Keratinocyte (primary cell): Measurements from ENCODE around the gene COPA. TPM values are rescaled to one million over a fixed set of nuclear protein-coding genes. Genes with fewer than 3 reads are reported as not detected.

Experiments
- DNase-seq: peaks from one replicate; pipeline ENCODE4 v3.0.0-alpha.2; 2011; ENCODE audit warnings: low read depth, missing footprints, low spot score
- FAIRE-seq: peaks from 2 replicates; lab custom pipeline; 2011; peaks lifted over from hg19 to GRCh38; lab: Jason Lieb, UNC
- H2AFZ ChIP-seq: 2 replicates; pipeline ENCODE4 v1.6.0; 2012; ENCODE audit warnings: low read length, control low read depth, inconsistent platforms; ENCODE audit not compliant: control insufficient read depth
- H3K27ac ChIP-seq: 2 replicates; pipeline ENCODE4 v1.5.1; 2011; ENCODE audit warnings: low read length; ENCODE audit not compliant: control insufficient read depth, insufficient read depth
- H3K27me3 ChIP-seq: 3 replicates; pipeline ENCODE4 v1.6.0; 2011; ENCODE audit warnings: low read length; ENCODE audit not compliant: control insufficient read depth, insufficient read depth; ENCODE audit errors: extremely low read depth
- H3K36me3 ChIP-seq, 2 experiments: 2 replicates in 1 of 2; 3 replicates in 1 of 2; pipeline ENCODE4 v1.5.1; 2011; ENCODE audit warnings: low read length in 2 of 2, mild to moderate bottlenecking in 1 of 2; ENCODE audit not compliant: control insufficient read depth in 2 of 2, insufficient read depth in 2 of 2; ENCODE audit errors: extremely low read depth in 1 of 2
- H3K4me1 ChIP-seq: 3 replicates; pipeline ENCODE4 v1.5.1; 2011; ENCODE audit warnings: low read length; ENCODE audit not compliant: control insufficient read depth, insufficient read depth; ENCODE audit errors: extremely low read depth
- H3K4me2 ChIP-seq: 3 replicates; pipeline ENCODE4 v1.6.0; 2011; ENCODE audit warnings: low read depth, low read length; ENCODE audit not compliant: control insufficient read depth, insufficient read depth; ENCODE audit errors: extremely low read depth
- H3K4me3 ChIP-seq, 3 experiments: fragments of 200-600 bp in 1 of 3; sonication (generic) in 1 of 3; 2 replicates in 2 of 3; 3 replicates in 1 of 3; pipeline ENCODE4 v1.5.1; 2011 to 2016; ENCODE audit warnings: low read length in 3 of 3, mild to moderate bottlenecking in 3 of 3, control low read depth in 2 of 3, inconsistent platforms in 1 of 3, low read depth in 1 of 3, mixed read lengths in 1 of 3, mixed run types in 1 of 3, moderate library complexity in 1 of 3; ENCODE audit not compliant: control insufficient read depth in 2 of 3, insufficient read depth in 2 of 3; ENCODE audit errors: extremely low read depth in 1 of 3
- H3K79me2 ChIP-seq: 2 replicates; pipeline ENCODE4 v1.6.0; 2012; ENCODE audit warnings: low read length; ENCODE audit not compliant: control insufficient read depth, insufficient read depth
- H3K9ac ChIP-seq: 3 replicates; pipeline ENCODE4 v1.6.0; 2011; ENCODE audit warnings: low read length; ENCODE audit not compliant: control insufficient read depth, insufficient read depth; ENCODE audit errors: extremely low read depth
- H3K9me1 ChIP-seq: 3 replicates; pipeline ENCODE4 v1.6.0; 2011; ENCODE audit warnings: low read length; ENCODE audit not compliant: control insufficient read depth, insufficient read depth; ENCODE audit errors: extremely low read depth
- H3K9me3 ChIP-seq: 2 replicates; pipeline ENCODE4 v1.5.1; 2012; ENCODE audit warnings: low read depth, low read length; ENCODE audit not compliant: control insufficient read depth
- H4K20me1 ChIP-seq: 3 replicates; pipeline ENCODE4 v1.6.0; 2011; ENCODE audit warnings: low read length; ENCODE audit not compliant: control insufficient read depth, insufficient read depth; ENCODE audit errors: extremely low read depth
- EZH2 ChIP-seq: IDR thresholded peaks from one replicate; pipeline ENCODE4 v1.6.1; 2012; ENCODE audit warnings: inconsistent platforms, mild to moderate bottlenecking, low read length, moderate library complexity
- dilution Hi-C: fragments of 300-500 bp; cut with MboI; formaldehyde crosslinking; loops from one replicate; pipeline ENCODE4 v1.7.0; 2020; ENCODE audit warnings: low sequenced_read_pairs; ENCODE audit not compliant: extremely low pct_ligation_motif_present
- polyA plus RNA-seq, 5 experiments: library from polyadenylated mRNA; depleted of rRNA in 3 of 5; stranded (reverse) in 3 of 5; stranded (forward) in 1 of 5; unstranded in 1 of 5; fragments of >200 nt; gene quantifications; 1 replicate in 1 of 5; 2 replicates in 3 of 5; 3 replicates in 1 of 5; pipeline versions ENCODE4 v1.2.1 to v1.2.3, GENCODE V29; 2011 to 2012; ENCODE audit warnings: missing spikeins in 2 of 5, low read depth in 1 of 5, low replicate concordance in 1 of 5
- TF ChIP-seq, protein P1 (sequence below), 3 experiments: IDR thresholded peaks in 1 of 3; conservative IDR thresholded peaks in 1 of 3; optimal IDR thresholded peaks in 1 of 3; 2 replicates in 2 of 3; 3 replicates in 1 of 3; pipeline versions ENCODE3 to v1.5.1; 2011; ENCODE audit warnings: low read length in 3 of 3, mild to moderate bottlenecking in 3 of 3, moderate library complexity in 2 of 3, control low read depth in 1 of 3, inconsistent platforms in 1 of 3; ENCODE audit not compliant: insufficient read depth in 2 of 3; ENCODE audit errors: extremely low read depth in 1 of 3

Gene COPA
- polyA plus RNA-seq, 1 donor (not counting 4 experiments of a cell fraction or from before 2014, with no cell fraction given): 169 TPM

DNA sequence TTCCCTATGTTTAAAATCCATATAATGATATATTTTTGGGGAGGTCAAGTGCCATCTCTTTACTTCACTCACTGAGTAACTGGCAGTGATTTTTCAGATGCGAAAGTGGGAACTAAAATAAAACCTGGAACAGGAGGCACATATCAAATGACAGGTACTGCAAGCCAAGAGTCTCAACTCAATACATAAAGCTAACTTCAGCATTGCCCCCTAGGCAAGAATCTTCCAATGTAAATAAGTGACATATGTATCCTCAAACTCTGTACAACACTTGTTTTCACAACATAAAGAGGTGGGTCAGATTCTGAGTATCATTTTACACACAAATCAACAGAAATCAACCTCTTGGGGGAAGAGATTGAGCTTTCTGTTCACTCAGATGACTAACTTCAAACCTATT, 98.8 kb downstream of the COPA start:
- H3K4me3 ChIP-seq: no peak overlapping the region
- dilution Hi-C loops: no loop called here
- no peak overlapping the region for H3K4me2 ChIP-seq
- no peaks in the 10 kb centered on the region for H3K27me3 ChIP-seq
- FAIRE-seq: no peak
- H3K4me1 ChIP-seq: no peaks in the 10 kb centered on the region
- no peak for TF ChIP-seq EZH2
- TF ChIP-seq, protein P1, sequence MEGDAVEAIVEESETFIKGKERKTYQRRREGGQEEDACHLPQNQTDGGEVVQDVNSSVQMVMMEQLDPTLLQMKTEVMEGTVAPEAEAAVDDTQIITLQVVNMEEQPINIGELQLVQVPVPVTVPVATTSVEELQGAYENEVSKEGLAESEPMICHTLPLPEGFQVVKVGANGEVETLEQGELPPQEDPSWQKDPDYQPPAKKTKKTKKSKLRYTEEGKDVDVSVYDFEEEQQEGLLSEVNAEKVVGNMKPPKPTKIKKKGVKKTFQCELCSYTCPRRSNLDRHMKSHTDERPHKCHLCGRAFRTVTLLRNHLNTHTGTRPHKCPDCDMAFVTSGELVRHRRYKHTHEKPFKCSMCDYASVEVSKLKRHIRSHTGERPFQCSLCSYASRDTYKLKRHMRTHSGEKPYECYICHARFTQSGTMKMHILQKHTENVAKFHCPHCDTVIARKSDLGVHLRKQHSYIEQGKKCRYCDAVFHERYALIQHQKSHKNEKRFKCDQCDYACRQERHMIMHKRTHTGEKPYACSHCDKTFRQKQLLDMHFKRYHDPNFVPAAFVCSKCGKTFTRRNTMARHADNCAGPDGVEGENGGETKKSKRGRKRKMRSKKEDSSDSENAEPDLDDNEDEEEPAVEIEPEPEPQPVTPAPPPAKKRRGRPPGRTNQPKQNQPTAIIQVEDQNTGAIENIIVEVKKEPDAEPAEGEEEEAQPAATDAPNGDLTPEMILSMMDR (optimal IDR thresholded peaks at IDR 0.05 in 1 of 3, IDR thresholded peaks at IDR 0.05 in 1 of 3, conservative IDR thresholded peaks at IDR 0.05 in 1 of 3; ENCODE audit: extremely low read depth in 1 of 3, insufficient read depth in 2 of 3, low read length in 3 of 3): no peak
- H3K27ac ChIP-seq: no peak overlapping the region
- H3K9me1 ChIP-seq: no peaks in the 10 kb centered on the region
- H3K9me3 ChIP-seq: no peaks in the 10 kb centered on the region
- H3K79me2 ChIP-seq: peaks cover 6% of the 10 kb centered on the region
- no peak overlapping the region for H3K9ac ChIP-seq
- no peak for DNase-seq
- H3K36me3 ChIP-seq: peaks cover 12% of the 10 kb centered on the region in 2 experiments
- H4K20me1 ChIP-seq: no peaks in the 10 kb centered on the region
- H2AFZ ChIP-seq: no peak overlapping the region

DNA sequence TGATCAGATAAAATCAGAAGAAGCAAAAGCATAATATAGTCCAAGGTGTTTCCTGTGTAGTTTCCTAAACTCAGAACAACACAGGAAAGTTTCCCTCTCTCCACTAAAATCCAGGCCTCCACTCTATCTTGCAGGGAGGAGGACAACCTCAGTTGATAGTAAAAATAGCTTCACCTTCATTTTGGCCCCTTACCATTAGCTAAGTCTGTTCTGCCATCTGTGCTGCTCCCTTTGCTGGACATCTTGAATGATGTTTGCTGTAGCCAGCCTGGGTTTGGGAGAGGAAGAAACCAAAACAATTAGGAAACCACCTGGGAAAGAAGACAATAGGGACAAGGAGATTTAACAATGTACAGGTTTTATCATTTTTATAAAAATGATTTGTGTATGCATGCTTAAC, 99.3 kb downstream of the COPA start:
- no peak overlapping the region for H2AFZ ChIP-seq
- no peak overlapping the region for H3K4me2 ChIP-seq
- no peaks in the 10 kb centered on the region for H4K20me1 ChIP-seq
- no peaks in the 10 kb centered on the region for H3K27me3 ChIP-seq
- H3K36me3 ChIP-seq: peaks cover 12 to 13% of the 10 kb centered on the region in 2 experiments
- no peak overlapping the region for H3K4me3 ChIP-seq
- H3K9me3 ChIP-seq: no peaks in the 10 kb centered on the region
- TF ChIP-seq, protein P1 (optimal IDR thresholded peaks at IDR 0.05 in 1 of 3, IDR thresholded peaks at IDR 0.05 in 1 of 3, conservative IDR thresholded peaks at IDR 0.05 in 1 of 3; ENCODE audit: extremely low read depth in 1 of 3, insufficient read depth in 2 of 3, low read length in 3 of 3): no peak
- no peak for FAIRE-seq
- H3K27ac ChIP-seq: no peak overlapping the region
- DNase-seq: no peak
- H3K9me1 ChIP-seq: no peaks in the 10 kb centered on the region
- dilution Hi-C loops: no loop called here
- H3K79me2 ChIP-seq: peaks cover 5% of the 10 kb centered on the region
- no peak overlapping the region for H3K9ac ChIP-seq
- no peaks in the 10 kb centered on the region for H3K4me1 ChIP-seq
